GM23338 (cell line): ENCODE data around the gene UBL5.
"Not testable (repeated sequence)": the region's sequence is repeated elsewhere in the genome, so short reads cannot be mapped to it uniquely, and the experiment has no call there.

ENCODE experiments used
- EZH2phosphoT487 ChIP-seq: fragments of 200-600 bp; sonication (generic); IDR thresholded peaks from one replicate; pipeline ENCODE4 v1.8.1; 2018; ENCODE audit warnings: antibody characterized with exemption; ENCODE audit not compliant: unreplicated experiment
- TF ChIP-seq, protein P1 (sequence below), 2 experiments: fragments of 200-600 bp in 1 of 2; sonication (generic) in 1 of 2; conservative IDR thresholded peaks; 2 replicates each; pipeline versions ENCODE4 v1.5.1 to v1.6.1; 2016 to 2017; ENCODE audit warnings: antibody characterized with exemption in 2 of 2, low read depth in 2 of 2, mild to moderate bottlenecking in 2 of 2, moderate library complexity in 1 of 2

DNA sequence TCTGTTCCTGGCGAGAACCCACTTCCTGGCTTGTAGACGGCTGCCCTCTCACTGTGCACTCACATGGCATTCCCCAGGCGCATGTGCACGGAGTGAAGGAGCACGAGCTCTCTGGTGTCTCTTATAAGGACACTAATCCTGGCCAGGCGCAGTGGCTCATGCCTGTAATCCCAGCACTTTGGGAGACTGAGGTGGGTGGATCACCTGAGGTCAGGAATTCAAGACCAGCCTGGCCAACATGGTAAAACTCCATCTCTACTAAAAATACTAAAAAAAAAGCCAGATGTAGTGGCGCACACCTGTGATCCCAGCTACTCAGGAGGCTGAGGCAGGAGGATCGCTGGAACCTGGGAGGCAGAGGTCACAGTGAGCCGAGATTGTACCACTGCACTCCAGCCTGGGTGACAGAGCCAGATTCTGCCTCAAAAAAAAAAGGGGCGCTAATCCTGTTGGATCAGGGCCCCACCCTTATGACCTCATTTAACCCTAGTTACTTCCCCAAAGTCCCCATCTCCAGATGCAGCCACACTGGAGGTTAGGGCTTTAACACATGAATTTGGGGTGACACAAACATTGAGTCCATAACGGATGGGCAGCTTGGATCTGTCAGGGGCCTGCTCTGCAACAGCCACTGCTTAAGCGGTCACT is 16.0 kb downstream of the UBL5 start:
- TF ChIP-seq, protein P1, sequence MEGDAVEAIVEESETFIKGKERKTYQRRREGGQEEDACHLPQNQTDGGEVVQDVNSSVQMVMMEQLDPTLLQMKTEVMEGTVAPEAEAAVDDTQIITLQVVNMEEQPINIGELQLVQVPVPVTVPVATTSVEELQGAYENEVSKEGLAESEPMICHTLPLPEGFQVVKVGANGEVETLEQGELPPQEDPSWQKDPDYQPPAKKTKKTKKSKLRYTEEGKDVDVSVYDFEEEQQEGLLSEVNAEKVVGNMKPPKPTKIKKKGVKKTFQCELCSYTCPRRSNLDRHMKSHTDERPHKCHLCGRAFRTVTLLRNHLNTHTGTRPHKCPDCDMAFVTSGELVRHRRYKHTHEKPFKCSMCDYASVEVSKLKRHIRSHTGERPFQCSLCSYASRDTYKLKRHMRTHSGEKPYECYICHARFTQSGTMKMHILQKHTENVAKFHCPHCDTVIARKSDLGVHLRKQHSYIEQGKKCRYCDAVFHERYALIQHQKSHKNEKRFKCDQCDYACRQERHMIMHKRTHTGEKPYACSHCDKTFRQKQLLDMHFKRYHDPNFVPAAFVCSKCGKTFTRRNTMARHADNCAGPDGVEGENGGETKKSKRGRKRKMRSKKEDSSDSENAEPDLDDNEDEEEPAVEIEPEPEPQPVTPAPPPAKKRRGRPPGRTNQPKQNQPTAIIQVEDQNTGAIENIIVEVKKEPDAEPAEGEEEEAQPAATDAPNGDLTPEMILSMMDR (conservative IDR thresholded peaks at IDR 0.05; ENCODE audit: low read depth in 2 of 2): not testable (repeated sequence)
- TF ChIP-seq EZH2phosphoT487: not testable (repeated sequence)
